Left renal pelvis (tissue), 4 donors: Measurements from ENCODE around the gene SYNGR4. TPM values are rescaled to one million over a fixed set of nuclear protein-coding genes. Genes with fewer than 3 reads are reported as not detected.
"Not testable (repeated sequence)": the region's sequence is repeated elsewhere in the genome, so short reads cannot be mapped to it uniquely, and the experiment has no call there.

Experiments used
- DNase-seq, 4 donors: peaks; one replicate each; pipeline ENCODE4 v3.0.0-alpha.2; 2013; ENCODE audit warnings: low read depth in 4 of 4, low spot score in 3 of 4
- polyA plus RNA-seq, 4 donors: library from polyadenylated mRNA; unstranded; fragments of 120-200 nt; gene quantifications; one replicate each; pipeline ENCODE4 v1.2.1, GENCODE V29; 2013; ENCODE audit not compliant: insufficient read length in 4 of 4

The SYNGR4 gene
- polyA plus RNA-seq, 4 donors: 0.14 to 0.44 (median 0.33) TPM

- no peak for DNase-seq
Observed at GRCh38 chr19:48370955-48371354, 6.8 kb downstream of the SYNGR4 start.

- no peak for DNase-seq
Observed at GRCh38 chr19:48371367-48371766, 7.2 kb downstream of the SYNGR4 start.

- DNase-seq: not testable (repeated sequence)
Observed at GRCh38 chr19:48371771-48372170, 7.6 kb downstream of the SYNGR4 start.

GRCh38 chr19:48372904-48373303 is 8.7 kb downstream of the SYNGR4 start:
- no peak for DNase-seq

- DNase-seq: no peak
Observed at GRCh38 chr19:48373567-48373966, 9.4 kb downstream of the SYNGR4 start.

GRCh38 chr19:48378194-48378570 is 14.0 kb downstream of the SYNGR4 start:
- DNase-seq: no peak

- no peak for DNase-seq
Observed at GRCh38 chr19:48379058-48379457, 14.9 kb downstream of the SYNGR4 start.

GRCh38 chr19:48381178-48381950 is 17.2 kb downstream of the SYNGR4 start:
- no peak for DNase-seq

- DNase-seq: no peak
Observed at GRCh38 chr19:48382286-48382685, 18.1 kb downstream of the SYNGR4 start.

- DNase-seq: no peak
Observed at GRCh38 chr19:48385461-48386087, 21.4 kb downstream of the SYNGR4 start.

- DNase-seq: no peak
Observed at GRCh38 chr19:48386981-48387380, 22.8 kb downstream of the SYNGR4 start.

GRCh38 chr19:48390188-48391099 is 26.3 kb downstream of the SYNGR4 start:
- no peak for DNase-seq

- peak in 3 of 4 donors; percentile 52 to 64 (median 64) for DNase-seq
Observed at GRCh38 chr19:48391100-48392005, 27.2 kb downstream of the SYNGR4 start, which contains the start of gene KDELR1. Gene KDELR1, minus strand, starts transcription at chr19:48391551. Its CDS starts 193 bp downstream, at chr19:48391358.

- not testable (repeated sequence) for DNase-seq
Observed at GRCh38 chr19:48392006-48392344, 27.8 kb downstream of the SYNGR4 start.

- no peak for DNase-seq
Observed at GRCh38 chr19:48392860-48393558, 28.8 kb downstream of the SYNGR4 start.

- DNase-seq: no peak
Observed at GRCh38 chr19:48393559-48394330, 29.6 kb downstream of the SYNGR4 start, which contains the start of gene GRIN2D. Gene GRIN2D, plus strand, starts transcription at chr19:48393668. Its CDS starts 4,725 bp downstream, at chr19:48398393.

- DNase-seq: no peak
Observed at GRCh38 chr19:48394331-48395169, 30.4 kb downstream of the SYNGR4 start.

- no peak for DNase-seq
Observed at GRCh38 chr19:48395170-48395455, 30.9 kb downstream of the SYNGR4 start.
